Stimulated activated CD4-positive, alpha-beta T cell treated with anti-CD3 and anti-CD28 coated beads, Interleukin-4, amount 100 ng/mL, for 1 hour (primary cell): ENCODE measurements around the gene UROD.
A peak's percentile ranks its signal among the peaks of the same experiment; 100 is the strongest.
"Not testable (repeated sequence)": the region's sequence is repeated elsewhere in the genome, so short reads cannot be mapped to it uniquely, and the experiment has no call there.

Source experiments
- DNase-seq: peaks from one replicate; pipeline ENCODE4 v3.0.0-alpha.2; 2020

Gene UROD

GRCh38 chr1:45011837-45012638 is at the start of gene UROD:
Gene UROD, plus strand, starts transcription at chr1:45012254. Its CDS starts 12 bp downstream, at chr1:45012266.
- peak; percentile 91 for DNase-seq

- DNase-seq, result no peak
Observed at GRCh38 chr1:44962729-44963128, 49.3 kb upstream of the UROD start.

DNA sequence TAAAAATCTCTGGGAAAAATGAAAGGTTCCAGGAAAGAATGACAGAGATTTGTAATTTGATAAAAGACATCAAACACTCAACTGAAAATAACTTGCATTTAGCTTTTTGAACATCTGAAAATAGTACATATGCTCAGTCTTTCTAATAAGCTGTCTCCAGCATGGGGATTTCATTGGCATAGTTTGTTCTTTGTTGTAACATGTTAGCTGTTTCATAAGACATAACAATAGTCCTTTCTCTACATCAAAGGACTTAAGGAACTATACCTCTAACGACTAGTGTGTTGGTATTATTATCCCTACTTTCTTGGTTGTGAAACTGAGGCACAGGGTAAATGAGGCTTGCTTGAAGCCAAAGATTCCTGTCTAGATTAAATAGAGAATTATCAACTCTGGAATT is 47.7 kb upstream of the UROD start:
- no peak for DNase-seq

GRCh38 chr1:44970317-44970716 is 41.7 kb upstream of the UROD start:
- no peak for DNase-seq

GRCh38 chr1:44973645-44974044 is 38.4 kb upstream of the UROD start:
- no peak for DNase-seq

DNA sequence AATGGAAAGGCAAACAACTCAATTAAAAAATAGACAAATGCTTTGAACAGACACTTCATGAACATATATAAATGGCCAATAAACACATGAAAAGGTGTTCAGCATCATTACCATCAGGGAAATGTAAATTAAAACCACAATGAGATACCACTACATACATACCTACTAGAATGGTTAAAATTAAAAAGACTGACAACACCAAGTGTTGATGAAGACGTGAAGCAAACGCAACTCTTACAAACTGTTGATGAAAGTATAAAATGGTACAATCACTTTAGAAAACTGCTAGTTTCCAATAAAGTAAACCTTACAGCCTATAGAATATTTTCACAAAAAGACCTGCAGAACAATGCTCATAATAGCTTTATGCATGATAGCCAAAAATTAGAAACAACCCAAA is 35.8 kb upstream of the UROD start:
- DNase-seq, result no peak

GRCh38 chr1:44977372-44977771 is 34.7 kb upstream of the UROD start:
- DNase-seq, result not testable (repeated sequence)

- no peak for DNase-seq
Observed at GRCh38 chr1:44985747-44986359, 26.2 kb upstream of the UROD start.

- DNase-seq, result no peak
Observed at GRCh38 chr1:44988531-44989156, 23.4 kb upstream of the UROD start.

GRCh38 chr1:44994309-44994898 is 17.6 kb upstream of the UROD start:
- DNase-seq, result no peak

GRCh38 chr1:44995467-44996238 is 16.4 kb upstream of the UROD start:
- DNase-seq, result no peak

- no peak for DNase-seq
Observed at GRCh38 chr1:44999232-44999631, 12.8 kb upstream of the UROD start.

DNA sequence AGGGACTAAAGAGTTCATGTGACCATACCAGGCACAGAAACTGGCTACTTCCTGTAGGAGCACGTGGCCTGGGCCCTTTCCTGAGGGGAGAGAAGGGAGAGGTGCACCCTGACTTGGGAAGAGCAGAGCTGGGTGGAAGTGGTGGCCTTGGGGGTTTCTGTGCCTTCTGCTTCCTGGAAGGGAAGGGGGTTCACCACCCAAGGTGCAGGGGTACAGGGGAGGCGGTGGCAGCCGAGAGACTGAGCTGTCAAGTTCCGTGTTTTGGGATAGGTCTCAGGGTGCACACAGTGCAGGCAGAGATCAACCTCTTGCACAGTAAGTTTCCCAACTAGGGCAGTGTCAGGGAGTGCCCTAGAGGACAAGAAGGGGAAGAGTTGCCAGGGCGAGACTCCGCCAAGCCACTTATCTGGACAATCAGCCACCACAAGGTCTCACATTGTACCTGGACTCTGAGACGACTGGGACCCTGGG is 11.0 kb upstream of the UROD start:
- no peak for DNase-seq

DNA sequence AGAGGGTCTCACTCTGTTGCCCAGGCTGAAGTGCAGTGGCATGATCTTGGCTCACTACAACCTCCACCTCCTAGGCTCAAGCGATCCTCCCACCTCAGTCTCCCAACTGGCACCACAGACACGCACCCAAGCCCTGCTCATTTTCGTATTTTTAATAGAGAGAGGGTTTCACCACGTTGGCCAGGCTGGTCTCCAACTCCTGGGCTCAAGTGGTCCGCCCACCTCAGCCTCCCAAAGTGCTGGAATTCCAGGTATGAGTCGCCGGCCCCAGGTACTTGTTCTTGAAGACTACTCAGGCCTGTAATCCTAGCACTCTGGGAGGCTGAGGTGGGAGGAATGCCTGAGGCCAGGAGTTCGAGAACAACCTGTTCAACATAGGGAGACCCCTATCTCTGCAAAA is 10.5 kb upstream of the UROD start:
- DNase-seq, result not testable (repeated sequence)

DNA sequence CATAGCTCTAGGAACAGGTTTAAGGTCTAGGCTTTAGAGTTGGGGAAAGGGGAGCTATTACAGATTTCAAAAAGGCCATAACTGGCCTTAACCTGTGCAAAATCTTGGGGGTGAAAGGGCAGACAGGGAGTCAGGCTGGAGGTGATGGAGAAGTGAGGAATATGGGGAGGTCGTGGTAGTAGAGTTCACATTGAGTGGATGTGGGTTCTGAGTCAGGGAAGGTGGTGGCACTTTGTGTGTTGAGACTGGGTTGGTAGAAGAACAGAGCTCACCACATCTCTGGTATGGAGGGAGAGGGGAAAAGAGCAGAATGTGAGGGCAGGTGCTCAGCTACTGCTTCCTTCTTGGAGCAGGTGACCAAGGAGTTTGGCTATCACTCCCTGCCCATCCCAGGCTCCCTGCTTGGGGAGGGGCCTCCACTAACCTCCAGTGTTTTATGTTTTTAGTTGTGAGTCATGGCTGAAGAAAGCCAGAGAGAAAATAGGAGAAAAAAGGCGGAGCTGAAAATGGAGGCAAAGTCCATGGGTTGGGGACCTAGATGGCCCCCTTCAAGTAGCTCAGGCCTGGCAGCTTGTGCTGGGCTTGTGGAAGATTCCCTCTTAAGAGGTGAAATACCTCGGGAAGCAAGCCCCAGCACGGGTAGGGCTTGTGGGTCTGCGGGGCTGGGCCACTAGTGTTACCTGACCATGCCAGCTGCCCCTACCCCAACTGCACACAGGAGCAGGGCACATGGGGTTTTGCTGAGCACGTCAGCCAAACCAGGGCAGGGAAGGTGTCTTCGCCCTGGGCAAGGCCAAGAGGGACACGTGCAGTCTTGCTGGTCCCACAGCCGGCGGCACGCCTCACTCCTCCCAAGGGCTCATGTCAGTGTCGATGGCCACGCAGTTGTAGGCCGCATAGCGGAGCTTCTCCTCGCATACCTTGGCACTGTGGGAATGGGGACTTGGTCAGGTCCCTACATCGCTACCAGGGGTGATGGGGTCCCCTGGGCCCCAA is 9.1 kb upstream of the UROD start:
- DNase-seq, result no peak

DNA sequence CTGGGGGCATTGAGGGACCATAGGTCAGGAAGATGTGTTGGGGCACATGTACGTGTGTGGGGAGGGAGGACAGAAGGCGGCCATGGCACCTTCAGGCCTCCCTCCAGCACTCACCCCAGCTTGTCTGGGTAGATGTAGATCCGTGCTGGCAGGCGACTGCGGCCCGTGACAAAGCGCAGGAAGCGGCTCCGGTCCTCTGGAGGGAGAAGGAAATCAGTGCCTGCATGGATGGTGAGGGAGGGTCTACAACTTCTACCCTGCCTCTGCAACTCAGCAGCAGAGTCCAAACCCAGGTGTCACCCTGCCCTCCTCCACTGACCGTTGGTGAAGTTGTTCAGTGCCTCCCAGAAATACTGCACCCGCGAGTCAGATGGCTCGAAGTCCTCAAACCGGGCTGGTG is 8.3 kb upstream of the UROD start:
- no peak for DNase-seq

DNA sequence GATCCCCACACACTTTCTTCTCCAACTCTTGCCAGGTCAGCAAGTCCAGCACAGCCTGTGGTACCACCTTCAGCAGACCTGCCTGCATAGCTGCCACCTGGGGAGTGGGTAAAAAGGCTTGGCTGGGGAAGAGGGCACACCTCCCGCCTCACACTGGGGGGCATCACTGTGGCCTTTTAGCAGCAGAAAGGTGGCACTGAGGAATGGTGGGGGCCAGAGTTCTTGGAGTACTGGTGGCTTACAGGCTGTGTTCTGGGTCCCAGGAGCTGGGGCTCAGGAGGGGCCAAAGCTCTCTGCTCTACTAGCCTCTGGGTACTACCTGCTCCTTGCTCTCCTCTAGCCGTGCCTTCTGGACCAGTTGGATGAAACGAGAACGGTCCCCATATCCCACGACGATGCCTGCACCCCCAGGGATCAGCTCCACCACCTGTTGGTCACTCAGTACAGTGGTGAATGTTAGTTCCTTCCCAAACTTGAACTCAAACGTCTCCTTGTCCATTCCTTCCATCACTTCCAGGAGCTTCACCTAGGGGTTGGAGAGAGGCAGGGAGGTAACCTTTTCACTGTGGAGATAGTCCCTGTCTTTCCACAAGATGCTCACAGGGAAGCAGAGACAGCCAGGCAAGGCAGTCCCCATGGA is 7.7 kb upstream of the UROD start:
- no peak for DNase-seq

GRCh38 chr1:45005761-45006160 is 6.3 kb upstream of the UROD start:
- no peak for DNase-seq

GRCh38 chr1:45007311-45007710 is 4.7 kb upstream of the UROD start:
- no peak for DNase-seq

- DNase-seq, result no peak
Observed at GRCh38 chr1:45008076-45008475, 4.0 kb upstream of the UROD start.

DNA sequence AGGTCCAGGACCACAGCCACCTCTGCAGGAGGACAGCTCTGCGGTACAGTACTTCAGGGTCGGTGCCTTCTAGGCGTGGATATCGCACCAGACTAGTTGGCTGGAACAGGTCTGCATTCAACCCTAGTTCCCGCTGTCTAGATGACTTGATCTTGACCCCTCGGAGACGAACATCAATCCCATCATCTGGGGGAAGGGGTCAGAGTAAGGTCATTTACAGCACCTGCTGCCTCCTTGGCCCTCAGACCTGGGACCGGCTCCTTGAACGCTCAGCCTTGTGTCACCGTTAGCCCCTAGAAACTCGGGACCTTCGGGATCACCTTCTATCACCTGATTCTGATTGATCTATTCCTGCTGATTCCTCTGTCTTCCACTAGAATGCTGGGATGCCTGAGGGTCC is 3.5 kb upstream of the UROD start:
- DNase-seq, result no peak
